ENCODE results near the gene FURIN.
"Not testable (repeated sequence)": the region's sequence is repeated elsewhere in the genome, so short reads cannot be mapped to it uniquely, and the experiment has no call there.

FURIN gene

GRCh38 chr15:90872486-90873184 lies 4.2 kb downstream of the FURIN start:
- TF ChIP-seq CTCF (IDR thresholded peaks at IDR 0.05; ENCODE audit: control extremely low read depth, extremely low read depth, low read depth, missing control alignments), result no peak
- POLR2A ChIA-PET, result no interaction called here
- CTCF ChIA-PET, result interaction anchor here (1.4 to 1.9 kb wide), 2 partner anchors 13 to 225 kb away, joined by 3 to 12 read pairs; no protein-coding TSS in a partner anchor
- peak; percentile 70 for DNase-seq (ENCODE audit: extremely low spot score)

GRCh38 chr15:90873488-90873997 lies 5.2 kb downstream of the FURIN start:
- POLR2A ChIA-PET, result no interaction called here
- no peak for DNase-seq (ENCODE audit: extremely low spot score)
- CTCF ChIA-PET, result interaction anchor here (1.4 to 1.9 kb wide), 3 partner anchors 12 to 226 kb away, joined by 3 to 12 read pairs (median 4); no protein-coding TSS in a partner anchor
- no peak for TF ChIP-seq CTCF (IDR thresholded peaks at IDR 0.05; ENCODE audit: control extremely low read depth, extremely low read depth, low read depth, missing control alignments)

GRCh38 chr15:90873998-90874605 lies 5.7 kb downstream of the FURIN start:
- ChIA-PET CTCF (interaction anchor here (1.4 to 1.9 kb wide), 3 partner anchors 12 to 226 kb away, joined by 3 to 12 read pairs (median 4); no protein-coding TSS in a partner anchor), POLR2A (no interaction called here)
- DNase-seq (ENCODE audit: extremely low spot score), result no peak
- TF ChIP-seq CTCF (IDR thresholded peaks at IDR 0.05; ENCODE audit: control extremely low read depth, extremely low read depth, low read depth, missing control alignments), result no peak

GRCh38 chr15:90874986-90875385 lies 6.6 kb downstream of the FURIN start:
- DNase-seq (ENCODE audit: extremely low spot score); POLR2A ChIA-PET: not testable (repeated sequence)
- CTCF ChIA-PET, result interaction anchor here (1.2 to 1.9 kb wide), 3 partner anchors 10 to 27 kb away, joined by 4 to 12 read pairs (median 4); no protein-coding TSS in a partner anchor

GRCh38 chr15:90875549-90875981 lies 7.2 kb downstream of the FURIN start:
- no peak for TF ChIP-seq CTCF (IDR thresholded peaks at IDR 0.05; ENCODE audit: control extremely low read depth, extremely low read depth, low read depth, missing control alignments)
- ChIA-PET CTCF (interaction anchor here (1.2 kb wide), 1 partner anchor 10 kb away, joined by 4 read pairs; no protein-coding TSS in a partner anchor), POLR2A (interaction anchor here (0.6 kb wide), 1 partner anchor 34 kb away, joined by 3 read pairs; no protein-coding TSS in a partner anchor)

GRCh38 chr15:90876046-90876445 lies 7.7 kb downstream of the FURIN start:
- no peak for TF ChIP-seq CTCF (IDR thresholded peaks at IDR 0.05; ENCODE audit: control extremely low read depth, extremely low read depth, low read depth, missing control alignments)
- POLR2A ChIA-PET, result interaction anchor here (0.6 kb wide), 1 partner anchor 34 kb away, joined by 3 read pairs; no protein-coding TSS in a partner anchor
- CTCF ChIA-PET, result interaction anchor here (1.0 to 1.2 kb wide), 2 partner anchors 9 to 11 kb away, joined by 4 read pairs; no protein-coding TSS in a partner anchor
- DNase-seq (ENCODE audit: extremely low spot score), result no peak

More at GRCh38 chr15:90875549-90875981, 7.2 kb downstream of the FURIN start:
- DNase-seq (ENCODE audit: extremely low spot score), result no peak

All from GM10248 (cell line).